Measurements from ENCODE around the gene CASP2.

DNA sequence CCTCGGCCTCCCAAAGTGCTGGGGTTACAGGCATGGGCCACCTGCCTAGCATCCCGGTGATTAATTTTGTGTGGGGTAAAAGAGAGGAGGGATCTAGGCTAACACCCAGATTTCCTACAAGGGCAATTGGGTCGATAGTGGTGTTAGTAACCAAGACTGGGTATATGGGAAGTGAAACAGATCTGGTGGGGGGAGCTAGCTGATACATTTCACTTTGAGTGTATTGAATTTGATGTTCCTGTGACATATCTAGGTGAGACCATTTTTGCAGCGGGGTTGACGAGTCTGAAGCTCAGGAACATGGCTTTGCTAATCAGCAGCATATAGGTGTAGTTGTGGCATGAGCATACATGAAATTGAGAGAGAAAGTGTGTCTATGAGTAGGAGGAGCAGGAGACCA lies 39.8 kb downstream of the CASP2 start:
- TF ChIP-seq POLR2AphosphoS5 (IDR thresholded peaks at IDR 0.05; ENCODE audit: low read depth) (no peak), GABPA (IDR thresholded peaks at IDR 0.05; ENCODE audit: low read depth) (no peak), SPI1 (IDR thresholded peaks at IDR 0.05; ENCODE audit: borderline replicate concordance, low read depth) (no peak)
- TF ChIP-seq, protein P1, sequence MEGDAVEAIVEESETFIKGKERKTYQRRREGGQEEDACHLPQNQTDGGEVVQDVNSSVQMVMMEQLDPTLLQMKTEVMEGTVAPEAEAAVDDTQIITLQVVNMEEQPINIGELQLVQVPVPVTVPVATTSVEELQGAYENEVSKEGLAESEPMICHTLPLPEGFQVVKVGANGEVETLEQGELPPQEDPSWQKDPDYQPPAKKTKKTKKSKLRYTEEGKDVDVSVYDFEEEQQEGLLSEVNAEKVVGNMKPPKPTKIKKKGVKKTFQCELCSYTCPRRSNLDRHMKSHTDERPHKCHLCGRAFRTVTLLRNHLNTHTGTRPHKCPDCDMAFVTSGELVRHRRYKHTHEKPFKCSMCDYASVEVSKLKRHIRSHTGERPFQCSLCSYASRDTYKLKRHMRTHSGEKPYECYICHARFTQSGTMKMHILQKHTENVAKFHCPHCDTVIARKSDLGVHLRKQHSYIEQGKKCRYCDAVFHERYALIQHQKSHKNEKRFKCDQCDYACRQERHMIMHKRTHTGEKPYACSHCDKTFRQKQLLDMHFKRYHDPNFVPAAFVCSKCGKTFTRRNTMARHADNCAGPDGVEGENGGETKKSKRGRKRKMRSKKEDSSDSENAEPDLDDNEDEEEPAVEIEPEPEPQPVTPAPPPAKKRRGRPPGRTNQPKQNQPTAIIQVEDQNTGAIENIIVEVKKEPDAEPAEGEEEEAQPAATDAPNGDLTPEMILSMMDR (IDR thresholded peaks at IDR 0.05; ENCODE audit: insufficient read depth, low read length) = no peak

Data from HL-60 (cell line).